Dedifferentiated amniotic fluid mesenchymal stem cell (primary cell): ENCODE measurements around the gene ZNF273.
"Not testable (repeated sequence)": the region's sequence is repeated elsewhere in the genome, so short reads cannot be mapped to it uniquely, and the experiment has no call there.

ENCODE experiments used
- DNase-seq: peaks from one replicate; pipeline ENCODE4 v3.0.0-alpha.2; 2016; ENCODE audit errors: extremely low spot score

The ZNF273 gene

DNA sequence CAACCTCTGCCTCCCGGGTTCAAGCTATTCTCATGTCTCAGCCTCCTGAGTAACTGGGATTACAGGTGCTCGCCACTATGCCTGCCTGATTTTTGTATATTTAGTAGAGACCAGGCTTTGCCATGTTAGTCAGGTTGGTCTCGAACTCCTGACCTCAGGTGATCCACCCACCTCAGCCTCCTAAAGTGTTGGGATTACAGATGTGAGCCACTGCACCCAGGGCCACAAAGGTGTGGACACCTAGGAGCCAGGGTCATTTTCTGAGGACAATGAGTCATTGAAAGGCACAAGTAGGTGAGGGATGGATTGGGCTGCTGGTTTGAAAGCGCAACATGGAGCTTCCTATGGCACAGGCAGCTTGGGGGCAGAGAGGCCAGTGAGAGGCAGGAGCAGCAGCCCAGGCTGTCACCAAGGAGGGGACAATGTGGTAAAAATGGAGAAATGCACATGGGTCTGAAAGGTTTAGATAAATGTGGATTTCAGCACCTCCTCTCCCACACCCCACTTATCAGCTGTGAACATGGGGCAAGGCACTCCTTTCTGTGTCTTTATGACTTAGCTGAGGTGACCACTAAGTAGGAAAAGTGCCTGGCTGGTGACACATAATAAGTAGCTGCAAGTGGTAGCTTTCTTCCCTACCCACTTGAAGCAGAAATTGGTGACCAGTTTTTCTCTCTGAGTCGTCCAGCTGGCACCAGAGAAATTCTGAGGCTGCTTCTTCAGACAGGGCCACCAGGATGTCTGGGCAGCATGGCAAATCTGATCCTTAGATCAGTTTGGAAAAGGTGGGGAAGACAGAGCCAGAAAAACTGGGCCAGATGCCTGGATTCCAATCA, 41.8 kb downstream of the ZNF273 start:
- not testable (repeated sequence) for DNase-seq

DNA sequence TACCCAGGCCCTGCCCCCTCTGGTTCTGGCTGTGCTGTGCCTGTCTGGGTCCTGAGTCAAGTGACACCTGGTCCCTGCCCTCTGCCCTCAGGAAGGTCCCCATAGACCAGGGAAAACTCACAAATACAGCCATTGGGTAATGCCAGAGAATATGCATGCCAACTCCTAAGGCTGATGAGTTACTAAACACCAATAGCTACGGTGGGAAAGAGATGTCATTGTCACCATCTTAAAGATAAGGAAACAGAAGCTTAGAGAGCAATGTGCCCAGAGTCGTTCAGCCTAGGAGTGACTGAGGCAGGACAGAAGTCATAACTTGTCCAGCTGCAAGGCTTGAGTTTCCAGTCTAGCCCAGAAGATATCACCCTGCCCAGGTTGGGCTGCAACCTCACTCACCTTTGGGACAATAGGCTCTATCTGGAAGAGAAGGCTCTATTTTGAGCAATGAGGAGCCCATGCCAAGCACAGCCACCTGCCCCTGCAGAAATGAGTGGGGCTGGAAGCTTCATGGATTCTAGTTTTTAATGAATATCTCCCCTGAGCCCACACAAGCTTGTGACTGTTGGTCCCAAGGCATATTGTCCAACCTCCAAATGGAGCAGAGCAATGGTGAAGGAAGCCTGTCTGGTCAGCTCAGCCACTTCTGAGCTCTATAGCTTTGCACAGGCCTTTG, 42.6 kb downstream of the ZNF273 start:
- no peak for DNase-seq

DNA sequence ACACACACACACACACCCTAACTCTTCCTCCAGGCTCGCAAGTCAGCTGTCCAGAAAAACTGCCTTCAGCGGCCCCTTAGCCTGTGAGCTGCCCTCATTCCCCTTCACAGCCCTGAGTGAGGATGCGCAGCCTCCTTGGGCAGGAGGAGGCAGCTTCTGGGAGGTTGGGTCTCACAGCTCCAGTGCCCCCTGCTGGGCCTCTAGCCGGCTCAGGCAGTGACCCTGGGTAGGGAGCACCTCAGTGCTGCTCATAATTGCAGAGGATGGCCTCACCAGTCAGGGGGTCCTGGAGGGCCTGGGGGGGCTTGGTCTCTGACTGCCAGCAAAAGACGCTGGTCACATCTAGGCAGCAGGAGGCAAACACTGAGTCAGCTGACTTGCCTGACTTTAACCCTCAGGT, 43.7 kb downstream of the ZNF273 start:
- DNase-seq, result no peak

DNA sequence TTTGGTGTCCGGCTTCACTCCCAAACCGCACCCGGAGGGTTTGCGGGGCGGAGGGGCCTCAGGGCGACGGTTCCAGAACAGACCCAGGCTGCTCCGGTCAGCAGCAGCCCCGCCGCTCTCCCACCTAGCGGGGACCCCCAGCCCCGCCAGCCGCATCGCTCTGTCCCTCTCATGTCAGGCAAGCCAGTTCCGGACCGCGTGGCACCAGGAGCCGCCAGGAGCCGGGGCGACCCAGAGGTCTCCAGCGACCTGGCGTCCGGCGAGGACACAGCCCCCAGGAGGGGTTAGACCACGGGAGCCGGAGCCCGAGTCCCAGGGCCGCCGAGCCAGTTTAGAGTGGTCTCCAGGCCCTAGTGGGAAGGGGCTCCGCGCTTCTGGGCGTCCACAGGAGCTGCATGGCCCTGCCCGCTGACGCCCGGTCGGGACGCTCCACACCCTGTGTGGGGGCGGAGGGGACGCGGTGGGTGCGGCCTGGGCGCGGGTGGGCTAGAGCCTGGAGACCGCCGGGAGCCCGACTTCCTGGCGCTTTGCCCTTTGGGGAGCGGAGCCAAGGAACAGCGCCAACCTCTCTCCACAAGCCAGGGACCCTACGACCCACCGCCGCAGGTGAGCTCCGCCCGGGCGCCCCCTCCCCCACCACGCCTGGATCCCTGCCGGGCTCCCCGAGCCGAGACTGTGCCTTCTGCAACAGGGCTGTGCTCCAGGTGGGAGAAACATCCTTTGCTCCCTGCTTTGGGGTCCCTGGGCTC, 44.4 kb downstream of the ZNF273 start:
- DNase-seq, result no peak

DNA sequence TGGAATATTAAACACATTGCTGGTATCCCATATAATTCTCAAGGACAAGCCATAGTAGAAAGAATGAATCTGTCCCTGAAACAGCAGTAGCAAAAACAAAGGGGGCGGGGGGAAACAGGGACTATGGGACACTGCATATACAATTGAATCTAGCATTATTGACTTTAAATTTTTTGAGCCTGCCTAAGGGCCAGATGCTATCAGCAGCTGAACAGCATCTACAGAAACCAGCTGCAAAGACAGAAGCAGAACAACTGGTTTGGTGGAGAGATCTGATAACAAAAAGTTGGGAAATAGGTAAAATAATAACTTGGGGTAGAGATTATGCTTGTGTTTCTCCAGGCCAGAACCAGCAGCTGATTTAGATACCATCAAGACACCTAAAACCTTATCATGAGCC, 45.7 kb downstream of the ZNF273 start:
- not testable (repeated sequence) for DNase-seq

DNA sequence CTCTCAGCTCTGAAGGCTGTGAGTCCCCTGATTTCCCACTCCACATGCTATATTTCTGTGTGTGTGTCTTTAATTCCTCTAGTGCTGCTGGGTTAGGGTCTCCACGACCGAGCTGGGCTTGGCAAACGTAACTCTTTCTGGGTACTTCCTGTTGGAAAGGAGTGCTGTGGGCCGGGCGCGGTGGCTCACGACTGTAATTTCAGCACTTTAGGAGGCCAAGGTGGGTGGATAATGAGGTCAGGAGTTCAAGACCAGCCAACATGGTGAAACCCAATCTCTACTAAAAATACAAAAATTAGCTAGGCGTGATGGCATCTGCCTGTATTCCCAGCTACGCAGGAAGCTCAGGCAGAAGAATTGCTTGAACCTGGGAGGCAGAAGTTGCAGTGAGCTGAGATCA, 47.6 kb downstream of the ZNF273 start:
- not testable (repeated sequence) for DNase-seq

DNA sequence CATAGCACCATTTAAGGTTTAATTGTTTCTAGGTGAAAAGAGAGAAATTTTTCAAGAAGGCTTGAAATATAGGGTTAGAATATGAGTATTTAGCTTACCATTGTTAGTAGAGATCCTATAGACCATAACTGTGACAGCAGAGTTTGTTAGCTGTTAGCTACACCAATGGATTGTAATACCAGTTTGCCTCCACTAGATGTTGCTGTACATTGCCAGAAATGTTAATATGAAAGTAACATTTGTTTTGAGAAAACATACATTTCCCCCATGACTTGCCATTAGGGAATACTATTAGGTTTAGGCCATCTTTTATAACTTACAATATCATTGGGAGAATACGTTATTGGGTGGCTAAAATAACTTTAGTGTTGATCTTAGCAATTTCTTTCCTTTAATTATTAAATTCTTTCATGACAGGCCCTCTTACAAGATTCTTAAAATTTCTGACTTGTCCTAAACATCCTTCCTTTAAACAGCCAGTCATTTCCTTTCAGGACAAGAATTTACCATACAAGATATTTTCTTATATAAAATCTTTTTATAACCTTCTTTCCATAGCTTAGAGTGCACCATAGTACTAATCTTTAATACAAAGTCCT, 48.3 kb downstream of the ZNF273 start:
- peak; percentile 63 for DNase-seq

DNA sequence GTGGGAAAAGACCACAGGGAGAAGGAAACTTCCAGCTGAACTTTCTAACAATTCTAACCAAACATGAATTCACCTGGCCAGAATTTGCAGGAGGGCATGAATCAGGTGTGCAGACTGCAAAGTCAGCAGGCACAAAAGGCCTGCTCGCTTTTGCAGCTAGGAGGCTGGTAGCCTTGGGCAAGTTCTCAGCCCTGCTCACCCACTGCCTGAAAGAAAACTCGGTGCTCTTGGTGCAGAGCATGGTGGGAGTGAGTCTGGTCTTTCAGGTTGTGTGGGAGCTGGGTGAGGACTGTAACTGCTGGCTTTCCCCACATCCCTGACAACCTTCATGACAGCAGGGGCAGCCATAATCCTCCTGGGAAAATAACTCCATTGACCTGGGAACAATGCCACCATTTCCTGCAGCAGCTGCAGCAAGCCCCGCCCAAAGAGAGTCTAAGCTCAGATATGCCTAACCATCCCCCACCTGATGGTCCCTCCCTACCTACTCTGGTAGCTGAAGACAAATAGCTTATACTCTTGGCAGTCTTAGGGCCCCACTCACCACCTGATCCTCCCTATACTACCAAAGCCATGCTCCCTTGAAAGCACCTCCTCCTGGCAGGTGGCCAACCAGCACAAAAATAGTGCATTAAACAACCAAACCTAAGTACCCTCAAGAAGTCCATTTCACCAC, 56.1 kb downstream of the ZNF273 start:
- no peak for DNase-seq

DNA sequence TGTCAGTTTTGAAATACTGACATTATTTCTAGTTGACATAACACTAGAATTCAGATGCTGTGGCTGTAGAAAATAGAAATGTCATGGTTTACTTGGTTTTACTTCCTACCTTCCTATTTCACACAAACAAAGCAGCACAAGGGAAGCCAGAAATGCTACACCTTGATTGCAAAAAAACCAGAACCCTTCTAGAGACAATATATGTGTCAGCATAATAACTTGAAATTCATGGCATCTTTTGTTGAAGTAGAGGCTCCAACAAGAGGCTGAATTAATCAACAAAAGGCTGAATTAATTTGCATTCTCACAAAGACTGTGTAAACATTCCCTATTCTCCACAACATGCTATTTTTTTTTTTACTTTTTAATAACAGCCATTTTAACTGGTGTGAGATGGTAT, 62.5 kb downstream of the ZNF273 start:
- no peak for DNase-seq

- no peak for DNase-seq
Observed at GRCh38 chr7:64978497-64979203, 75.6 kb downstream of the ZNF273 start.
